Effector memory CD4-positive, alpha-beta T cell (primary cell): Measurements from ENCODE around the gene OR7A10.

Source experiments
- DNase-seq, 3 donors: peaks; one replicate each; pipeline ENCODE4 v3.0.0-alpha.2; 2020
- H3K27ac ChIP-seq: 2 replicates; pipeline ENCODE4 v1.7.0; 2013; ENCODE audit warnings: mild to moderate bottlenecking, low read length, moderate library complexity; ENCODE audit not compliant: insufficient read depth, poor library complexity, severe bottlenecking
- H3K27me3 ChIP-seq: replicated peaks from 2 replicates; pipeline ENCODE4 v1.7.0; 2013; ENCODE audit warnings: mild to moderate bottlenecking, low read length; ENCODE audit not compliant: insufficient read depth, control insufficient read depth, poor library complexity, severe bottlenecking
- H3K36me3 ChIP-seq: 2 replicates; pipeline ENCODE4 v1.7.0; 2013; ENCODE audit warnings: mild to moderate bottlenecking, low read length, moderate library complexity; ENCODE audit not compliant: control insufficient read depth, insufficient read depth
- H3K4me1 ChIP-seq: 2 replicates; pipeline ENCODE4 v1.7.0; 2013; ENCODE audit warnings: low read length, mild to moderate bottlenecking; ENCODE audit not compliant: control insufficient read depth, insufficient read depth, poor library complexity, severe bottlenecking
- H3K4me3 ChIP-seq: 2 replicates; pipeline ENCODE4 v1.7.0; 2013; ENCODE audit warnings: low read length, low read depth, mild to moderate bottlenecking; ENCODE audit not compliant: insufficient read depth, poor library complexity, severe bottlenecking
- H3K9me3 ChIP-seq: 2 replicates; pipeline ENCODE4 v1.7.0; 2013; ENCODE audit warnings: mild to moderate bottlenecking, low read length, moderate library complexity; ENCODE audit not compliant: control insufficient read depth
- total RNA-seq, 3 donors: gene quantifications; one replicate each; lab custom pipeline; 2026; lab: John Stamatoyannopoulos, UW

OR7A10 gene
- total RNA-seq, result 0 reads per million in 3 donors

DNA sequence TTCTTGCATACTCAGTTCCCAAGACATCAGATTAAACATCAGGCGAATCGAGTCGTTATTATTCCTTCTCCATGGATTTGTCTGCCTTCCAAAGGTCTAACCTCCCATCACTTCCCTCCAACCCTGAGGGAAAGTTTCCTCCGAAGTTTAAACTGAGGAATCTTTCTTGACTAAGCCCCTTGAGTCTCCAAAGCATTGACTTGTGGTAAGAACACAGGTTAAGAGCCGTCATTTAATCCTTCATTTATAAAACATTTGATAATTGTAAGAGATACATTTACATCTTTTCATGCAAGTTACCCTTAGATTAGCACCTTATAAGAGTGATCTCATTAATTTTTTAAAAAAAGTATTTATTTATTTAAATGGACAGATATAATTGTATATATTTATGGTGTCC, at the start of gene OR7A10:
OR7A10 (minus strand) TSS at position 101 of the 400 bp plus-strand sequence. CDS start 7,045 bp downstream, outside the sequence.
- H3K4me3 ChIP-seq, result no peak within 1 kb of the TSS
- no peak for DNase-seq
- no peaks in the 10 kb centered on the region for H3K4me1 ChIP-seq
- no peaks in the 10 kb centered on the region for H3K36me3 ChIP-seq
- no peaks in the 10 kb centered on the region for H3K27me3 ChIP-seq
- H3K9me3 ChIP-seq, result no peaks in the 10 kb centered on the region
- H3K27ac ChIP-seq, result no peak within 1 kb of the TSS

DNA sequence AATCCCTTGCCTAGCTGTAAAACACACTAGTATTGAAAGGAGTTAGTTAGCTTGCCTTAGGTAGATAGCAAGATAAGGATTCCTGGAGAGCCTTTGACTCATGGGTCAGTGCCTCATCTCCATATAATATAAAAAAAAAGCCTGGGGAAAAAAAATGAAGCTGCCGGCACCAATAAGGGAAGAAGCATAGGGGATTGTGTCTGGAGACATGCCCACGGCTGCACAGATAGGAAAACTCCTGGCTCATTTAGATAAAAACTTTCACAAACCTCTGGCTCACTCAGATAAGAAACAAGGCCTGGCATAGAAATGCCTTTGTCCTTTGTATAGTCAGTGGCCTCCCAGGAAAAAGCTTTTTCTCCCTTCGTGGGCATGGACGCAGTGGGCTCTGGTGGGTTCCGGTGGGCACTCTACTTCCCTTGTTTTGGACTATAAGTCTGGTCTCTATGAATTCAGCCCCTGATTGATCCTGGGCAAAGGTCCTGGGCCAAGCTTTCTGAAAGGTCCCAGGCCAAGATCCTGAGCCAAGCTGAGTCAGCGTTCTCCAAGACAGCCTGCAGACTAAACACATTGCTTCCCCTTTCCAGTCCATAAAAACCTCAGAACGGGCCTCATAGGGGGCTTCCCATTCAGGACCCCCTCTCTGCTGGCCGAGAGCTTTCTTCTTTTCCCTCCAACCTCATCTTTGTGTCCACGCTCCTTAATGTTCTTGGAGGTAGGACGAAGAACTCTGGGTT, 42.1 kb upstream of the OR7A10 start:
- peaks cover 6% of the 10 kb centered on the region for H3K27me3 ChIP-seq
- H3K9me3 ChIP-seq, result no peaks in the 10 kb centered on the region
- DNase-seq, result no peak
- no peak overlapping the region for H3K4me3 ChIP-seq
- H3K4me1 ChIP-seq, result no peaks in the 10 kb centered on the region
- H3K36me3 ChIP-seq, result no peaks in the 10 kb centered on the region
- no peak overlapping the region for H3K27ac ChIP-seq

- Histone ChIP-seq H3K36me3 (no peaks in the 10 kb centered on the region), H3K27ac (no peak overlapping the region), H3K4me3 (no peak overlapping the region), H3K4me1 (no peaks in the 10 kb centered on the region), H3K27me3 (peaks cover 6% of the 10 kb centered on the region), H3K9me3 (no peaks in the 10 kb centered on the region)
- no peak for DNase-seq
Measured at GRCh38 chr19:14889994-14890642, 41.4 kb upstream of the OR7A10 start.

DNA sequence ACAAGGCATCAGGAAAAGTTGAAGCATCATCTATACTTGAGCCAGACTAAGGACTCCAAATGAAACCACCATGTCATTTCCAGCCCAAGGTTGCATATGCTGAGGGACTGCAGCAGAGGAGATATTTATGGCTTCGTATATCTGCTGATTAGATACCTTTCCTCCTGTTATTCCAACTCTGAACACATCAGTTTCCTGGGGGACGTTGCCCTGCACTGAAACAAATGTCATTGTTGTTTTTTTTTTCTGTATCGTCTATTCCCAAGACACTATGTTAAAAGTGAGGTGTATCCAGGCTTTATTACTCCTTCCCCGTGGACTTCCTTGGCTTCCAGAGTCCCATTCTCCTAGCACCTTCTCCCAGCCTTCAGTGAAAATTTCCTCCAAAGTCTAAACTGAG, 37.3 kb upstream of the OR7A10 start, which contains the start of gene OR7A17:
OR7A17 (minus strand) TSS at position 101 of the 400 bp plus-strand sequence. CDS start 4,777 bp downstream, outside the sequence.
- Histone ChIP-seq H3K4me3 (no peak within 1 kb of the TSS), H3K4me1 (no peaks in the 10 kb centered on the region), H3K9me3 (no peaks in the 10 kb centered on the region), H3K27ac (no peak within 1 kb of the TSS), H3K27me3 (peaks cover 4% of the 10 kb centered on the region), H3K36me3 (no peaks in the 10 kb centered on the region)
- DNase-seq, result no peak

DNA sequence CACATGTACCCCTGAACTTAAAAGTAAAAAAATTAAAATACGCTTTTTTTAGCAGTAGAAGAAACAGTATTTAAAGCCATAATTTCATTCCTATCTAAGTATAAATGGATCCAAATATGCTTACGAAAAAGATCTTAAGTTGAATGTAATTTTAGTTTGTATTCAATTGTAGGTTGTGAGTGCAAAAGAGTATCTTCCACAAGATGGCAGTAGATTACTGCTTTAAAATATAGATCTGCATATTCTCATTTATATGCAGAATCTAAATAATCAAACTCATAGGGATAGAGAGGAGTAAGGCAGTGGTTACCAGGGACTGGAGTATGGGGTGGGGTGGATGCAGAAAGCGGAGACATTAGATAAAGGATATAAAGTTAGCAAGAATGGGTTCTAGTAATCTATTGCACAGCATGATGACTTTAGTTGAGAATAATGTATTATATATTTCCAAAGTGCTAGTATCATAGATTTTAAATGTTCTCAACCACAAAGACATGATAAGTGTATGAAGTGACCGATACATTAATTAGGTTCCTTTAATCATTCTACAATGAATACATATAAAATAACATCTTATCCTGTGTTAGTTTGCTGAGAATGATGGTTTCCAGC, 23.0 kb upstream of the OR7A10 start:
- H3K36me3 ChIP-seq, result no peaks in the 10 kb centered on the region
- no peaks in the 10 kb centered on the region for H3K27me3 ChIP-seq
- no peak overlapping the region for H3K27ac ChIP-seq
- no peak for DNase-seq
- no peak overlapping the region for H3K4me3 ChIP-seq
- H3K9me3 ChIP-seq, result no peaks in the 10 kb centered on the region
- H3K4me1 ChIP-seq, result no peaks in the 10 kb centered on the region

DNA sequence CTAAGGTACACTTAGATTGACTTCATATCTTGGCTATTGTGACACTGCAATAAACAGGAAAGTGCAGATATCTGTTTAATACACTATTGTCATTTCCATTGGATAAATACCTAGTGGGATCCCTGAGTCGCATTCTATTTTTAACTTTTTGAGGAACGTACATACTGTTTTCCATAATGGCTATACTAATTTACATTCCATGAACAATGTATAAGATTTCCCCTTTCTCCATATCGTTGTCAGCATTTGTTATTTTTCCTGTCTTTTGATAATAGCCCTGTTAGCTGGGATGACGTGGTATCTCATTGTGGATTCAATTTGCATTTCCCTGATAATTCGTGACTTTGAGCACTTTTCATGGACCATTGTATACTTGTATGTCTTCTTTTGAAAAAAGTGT, 19.8 kb upstream of the OR7A10 start:
- Histone ChIP-seq H3K27ac (no peak overlapping the region), H3K27me3 (no peaks in the 10 kb centered on the region), H3K9me3 (no peaks in the 10 kb centered on the region), H3K4me3 (no peak overlapping the region), H3K36me3 (no peaks in the 10 kb centered on the region), H3K4me1 (no peaks in the 10 kb centered on the region)
- DNase-seq, result no peak

GRCh38 chr19:14843578-14843977, 5.1 kb downstream of the OR7A10 start:
- no peak overlapping the region for H3K27ac ChIP-seq
- H3K36me3 ChIP-seq, result no peaks in the 10 kb centered on the region
- no peak for DNase-seq

GRCh38 chr19:14843169-14843568, 5.6 kb downstream of the OR7A10 start:
- H3K4me1 ChIP-seq, result no peaks in the 10 kb centered on the region
- H3K27ac ChIP-seq, result no peak overlapping the region
- H3K36me3 ChIP-seq, result no peaks in the 10 kb centered on the region
- H3K27me3 ChIP-seq, result no peaks in the 10 kb centered on the region
- no peak overlapping the region for H3K4me3 ChIP-seq
- no peak for DNase-seq
- H3K9me3 ChIP-seq, result no peaks in the 10 kb centered on the region

More at GRCh38 chr19:14843578-14843977, 5.1 kb downstream of the OR7A10 start:
- H3K9me3 ChIP-seq, result no peaks in the 10 kb centered on the region
- no peaks in the 10 kb centered on the region for H3K4me1 ChIP-seq
- no peak overlapping the region for H3K4me3 ChIP-seq
- H3K27me3 ChIP-seq, result no peaks in the 10 kb centered on the region

- Histone ChIP-seq H3K36me3 (no peaks in the 10 kb centered on the region), H3K4me3 (no peak overlapping the region), H3K9me3 (no peaks in the 10 kb centered on the region), H3K27me3 (no peaks in the 10 kb centered on the region), H3K4me1 (no peaks in the 10 kb centered on the region), H3K27ac (no peak overlapping the region)
- no peak for DNase-seq
Measured at GRCh38 chr19:14840206-14840605, 8.5 kb downstream of the OR7A10 start.

DNA sequence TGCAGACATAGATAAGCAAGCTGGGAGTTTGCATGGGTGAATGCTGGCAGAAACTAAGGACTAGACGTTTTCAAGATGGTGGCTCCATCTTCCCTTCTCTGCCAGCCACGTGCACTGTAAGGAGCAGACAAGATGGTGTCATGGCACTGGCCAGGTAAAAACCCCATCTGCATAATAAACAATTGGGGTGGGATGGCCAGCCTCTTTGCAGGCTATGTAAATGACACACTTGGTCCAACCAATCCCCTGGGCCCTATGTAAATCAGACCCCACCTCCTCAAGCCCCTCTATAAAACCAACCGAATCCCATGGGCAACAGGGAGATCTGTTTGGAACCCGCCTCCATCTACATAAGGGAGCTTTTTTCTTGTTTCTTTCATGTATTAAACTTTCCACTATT, 11.3 kb downstream of the OR7A10 start:
- Histone ChIP-seq H3K27me3 (no peaks in the 10 kb centered on the region), H3K4me1 (no peaks in the 10 kb centered on the region), H3K36me3 (no peaks in the 10 kb centered on the region), H3K9me3 (no peaks in the 10 kb centered on the region), H3K27ac (no peak overlapping the region), H3K4me3 (no peak overlapping the region)
- no peak for DNase-seq
